ENCODE results near the gene LRRC47.
A peak's percentile ranks its signal among the peaks of the same experiment; 100 is the strongest.

The LRRC47 gene

DNA sequence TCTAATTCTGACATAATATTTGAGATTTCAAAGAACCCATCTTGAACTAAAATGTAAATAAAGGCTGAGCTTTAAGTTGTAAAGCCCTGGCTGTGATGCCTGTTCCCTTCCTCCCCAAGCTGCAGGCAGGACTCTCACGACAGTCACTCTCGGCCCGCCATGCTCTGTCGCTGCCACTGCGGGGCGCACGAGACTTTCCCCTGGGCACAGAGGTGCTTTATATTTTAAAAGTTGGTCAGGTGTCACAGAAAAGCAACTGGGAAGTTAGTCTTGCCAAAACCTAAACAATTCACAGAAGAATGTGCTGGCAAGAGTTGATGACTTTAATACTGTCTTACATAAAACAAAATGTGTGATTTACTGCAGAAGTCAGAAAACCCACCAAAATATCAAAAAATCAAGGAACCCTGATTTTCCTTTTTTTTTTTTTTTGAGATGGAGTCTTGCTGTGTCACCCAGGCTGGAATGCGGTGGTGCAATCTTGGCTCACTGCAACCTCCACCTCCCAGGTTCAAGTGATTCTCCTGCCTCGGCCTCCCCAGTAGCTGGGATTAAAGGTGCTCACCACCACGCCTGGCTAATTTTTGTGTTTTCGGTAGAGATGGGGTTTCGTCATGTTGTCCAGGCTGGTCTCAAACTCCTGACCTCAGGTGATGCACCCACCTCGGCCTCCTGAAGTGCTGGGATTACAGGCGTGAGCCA lies 10.7 kb downstream of the LRRC47 start:
- no peak for DNase-seq

DNA sequence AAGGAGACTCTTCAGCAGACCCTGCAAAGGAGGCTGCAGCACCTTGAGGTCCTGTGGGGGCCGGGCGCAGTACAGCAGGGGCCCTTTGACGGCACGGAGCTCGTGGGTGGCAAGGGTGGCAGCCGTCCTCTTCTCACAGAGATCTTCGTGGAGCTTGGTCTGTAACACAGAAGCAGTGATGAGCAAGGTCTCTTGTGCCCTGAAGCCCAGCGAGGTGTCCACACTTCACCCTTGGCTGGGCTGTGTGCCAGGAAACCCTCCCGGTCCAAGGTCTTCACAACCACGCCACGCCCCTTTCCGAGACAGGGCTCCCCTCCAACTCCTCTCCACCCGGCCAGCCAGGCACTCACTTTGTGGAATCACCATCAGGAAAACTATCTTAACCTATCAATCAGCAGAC lies 11.3 kb downstream of the LRRC47 start:
- DNase-seq = no peak

DNA sequence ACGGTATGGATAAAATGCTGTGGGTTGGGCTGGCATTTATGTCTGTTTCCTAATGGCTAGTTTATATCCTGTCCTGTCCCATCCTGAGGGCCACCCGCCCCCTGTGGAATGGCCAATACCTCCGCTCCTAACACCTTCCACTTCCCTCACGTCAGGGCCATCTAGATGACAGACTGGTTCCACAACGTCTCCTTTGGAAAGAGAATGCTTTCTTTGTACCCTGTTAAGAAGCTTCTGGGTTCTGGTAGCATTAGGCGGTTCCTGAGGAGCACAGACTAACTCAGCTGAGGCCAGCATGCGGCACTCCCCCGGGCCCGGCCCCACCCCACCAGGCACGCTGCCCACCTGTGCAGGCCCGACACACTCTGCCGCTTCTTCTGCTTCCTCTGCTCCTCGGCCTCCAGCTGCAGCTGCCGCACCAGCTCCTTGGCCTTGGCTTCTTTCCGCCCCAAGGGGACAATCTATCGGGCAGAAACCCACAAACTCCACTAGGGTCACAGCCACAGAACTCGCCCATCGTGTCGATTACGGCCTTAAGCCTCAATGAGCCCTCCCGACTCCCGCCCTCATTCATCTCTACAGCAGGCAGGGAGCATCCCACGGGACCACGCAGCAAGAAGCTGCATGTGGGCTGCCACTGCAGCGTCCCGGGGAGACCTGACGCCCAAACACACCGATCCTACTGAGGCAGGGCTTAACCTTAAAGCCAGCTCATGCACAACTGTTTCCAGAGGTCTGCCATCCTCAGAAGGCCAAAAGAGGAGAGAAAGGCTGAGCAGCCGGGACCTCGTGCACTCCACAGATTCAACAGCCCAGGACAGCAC lies 12.4 kb downstream of the LRRC47 start:
- DNase-seq = no peak

DNA sequence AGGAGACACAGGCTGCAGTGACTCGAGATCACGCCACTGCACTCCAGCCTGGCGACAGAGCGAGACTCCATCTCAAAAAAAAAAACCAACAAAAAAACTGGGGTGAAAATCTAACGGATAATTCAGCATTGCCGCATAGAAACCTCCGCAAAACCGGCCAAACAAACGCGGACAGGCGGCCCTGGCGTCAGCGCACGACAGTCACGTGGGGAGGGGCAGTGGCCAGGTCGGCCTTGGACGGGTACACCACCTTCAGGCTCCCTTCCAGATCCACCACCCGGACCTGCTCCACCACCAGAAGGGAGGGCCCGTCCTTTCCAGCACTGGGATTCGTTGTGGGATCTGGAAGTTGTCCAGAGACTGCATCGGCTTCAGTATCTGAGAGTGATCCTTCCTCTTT lies 15.4 kb downstream of the LRRC47 start:
- no peak for DNase-seq

DNA sequence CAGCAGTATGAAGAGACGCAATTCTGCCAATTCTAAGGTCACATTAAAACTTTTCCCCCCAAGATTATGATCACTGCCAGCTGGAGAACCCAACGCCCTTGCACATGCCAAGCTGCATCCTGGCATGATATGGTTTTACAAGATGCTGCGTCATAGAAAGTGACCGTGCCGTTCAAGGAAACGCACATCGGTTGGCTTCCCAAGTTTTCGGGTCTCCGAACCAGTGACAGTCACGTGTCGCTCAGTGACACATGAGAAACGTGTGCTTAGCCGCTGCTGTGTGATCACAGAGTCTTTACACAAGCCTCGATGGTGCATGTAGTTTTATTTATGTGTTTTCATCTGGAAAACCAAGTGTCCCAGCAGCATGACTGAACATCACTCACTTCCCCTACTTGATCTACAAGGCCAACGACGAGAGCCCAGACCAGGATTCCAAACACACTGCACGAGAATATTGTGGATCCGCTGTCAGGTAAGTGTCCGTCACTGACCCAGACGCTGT lies 16.3 kb downstream of the LRRC47 start:
- DNase-seq = no peak

DNA sequence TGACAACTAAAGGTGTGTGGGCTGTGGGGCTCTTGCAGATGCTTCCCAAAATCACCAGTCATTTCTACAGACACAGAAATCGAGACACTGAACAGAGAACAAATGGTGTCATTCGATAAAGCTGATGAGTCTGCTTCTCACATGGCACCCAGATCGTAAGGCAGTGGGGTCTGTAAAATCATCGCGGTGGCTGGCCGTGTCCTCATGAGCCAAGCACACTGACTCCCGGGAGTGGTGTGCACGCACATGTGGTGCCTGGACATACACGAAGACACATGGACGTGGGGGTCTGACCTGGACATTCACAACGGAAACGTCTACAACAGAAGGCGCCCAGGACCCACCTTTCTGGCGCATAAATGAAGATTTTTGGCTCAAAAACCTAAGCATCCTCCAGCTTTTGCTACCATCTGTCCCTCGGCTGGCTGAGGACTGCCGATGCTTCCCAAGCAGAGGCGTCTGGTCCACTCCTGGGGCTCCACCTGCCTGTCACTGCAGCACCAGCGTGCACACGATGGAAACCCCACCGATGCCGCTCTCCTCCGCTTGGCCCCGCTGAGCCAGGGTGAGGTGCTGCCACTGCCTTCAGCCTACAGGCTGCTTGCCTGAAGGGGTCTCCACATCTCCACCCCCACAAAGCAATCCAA lies 16.9 kb downstream of the LRRC47 start:
- no peak for DNase-seq

DNA sequence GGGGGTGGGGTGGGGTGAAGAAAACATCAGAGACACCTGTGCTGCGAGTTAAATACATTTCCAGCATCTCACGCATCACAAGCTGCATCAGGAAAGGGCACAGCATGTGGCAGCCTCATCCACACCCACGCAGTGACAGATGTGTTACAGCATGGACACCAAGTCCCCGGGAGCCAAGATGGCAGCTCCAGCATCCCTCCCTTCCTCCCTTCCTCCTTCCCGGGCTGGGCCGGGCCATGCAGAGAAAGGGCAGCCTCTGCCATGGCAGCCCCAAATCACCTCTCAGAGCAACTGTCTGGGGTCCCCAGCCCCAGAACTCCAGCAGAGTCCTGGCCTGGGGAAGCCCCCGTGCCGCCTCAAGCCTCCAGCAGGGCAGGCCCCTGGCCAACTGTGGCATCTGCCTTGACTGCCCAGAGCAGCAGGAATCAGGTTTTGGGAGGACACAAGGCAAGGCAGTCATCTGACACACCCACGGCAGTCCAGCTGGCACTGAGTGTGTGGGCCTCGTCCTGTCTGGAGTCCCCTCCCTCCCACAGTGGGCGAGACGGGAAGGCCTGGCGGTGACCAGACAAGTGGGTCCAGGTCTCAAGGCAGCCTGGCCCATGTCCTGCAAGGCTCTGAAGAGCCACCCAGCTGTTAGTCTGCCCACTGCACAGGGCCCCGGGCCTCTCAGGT lies 17.6 kb downstream of the LRRC47 start:
- no peak for DNase-seq

DNA sequence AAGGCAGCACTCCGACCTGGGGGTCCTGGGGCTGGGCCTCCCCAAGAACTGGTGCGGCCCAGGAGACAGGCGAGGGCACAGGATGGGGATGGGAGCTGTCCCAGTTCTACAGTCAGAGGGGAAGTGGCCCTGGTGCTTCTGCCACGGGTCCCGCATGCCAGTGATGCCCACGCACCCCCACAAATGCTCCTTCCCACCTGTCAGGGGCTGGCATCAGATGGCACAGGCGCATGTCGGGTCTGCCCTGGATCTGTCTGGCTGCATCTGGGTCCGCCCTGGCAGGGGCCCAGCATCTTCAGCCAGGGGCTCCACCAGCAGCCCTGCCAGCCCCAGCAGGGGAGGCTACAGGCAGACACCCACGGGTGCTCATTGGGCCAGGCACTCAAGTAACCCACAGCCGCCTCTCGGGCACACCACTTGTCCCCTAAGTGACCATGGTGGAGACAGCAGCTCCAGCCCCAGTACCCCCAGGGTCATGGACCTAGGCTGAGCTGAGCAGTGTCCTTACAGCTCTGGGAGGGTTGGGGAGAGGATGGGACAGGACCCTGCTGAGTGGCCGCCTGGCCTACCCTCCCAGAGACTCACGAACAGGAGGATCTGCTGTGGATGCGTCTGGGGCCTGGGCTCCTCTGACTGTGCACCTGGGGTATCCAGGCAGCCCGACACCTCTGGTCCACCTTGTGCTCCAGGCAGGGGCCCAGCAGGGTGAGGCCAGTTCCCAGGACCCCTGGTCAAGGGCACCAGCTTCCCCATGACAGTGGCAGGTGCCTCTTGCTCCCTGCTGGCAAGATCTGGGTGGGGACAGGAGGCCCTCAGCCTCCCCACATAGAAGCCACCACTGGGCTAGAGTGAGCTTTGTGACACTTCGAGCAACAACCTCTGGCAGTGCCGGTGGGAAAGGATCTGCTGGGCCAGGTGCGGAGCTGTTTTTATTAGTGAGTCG lies 18.4 kb downstream of the LRRC47 start:
- DNase-seq = no peak

DNA sequence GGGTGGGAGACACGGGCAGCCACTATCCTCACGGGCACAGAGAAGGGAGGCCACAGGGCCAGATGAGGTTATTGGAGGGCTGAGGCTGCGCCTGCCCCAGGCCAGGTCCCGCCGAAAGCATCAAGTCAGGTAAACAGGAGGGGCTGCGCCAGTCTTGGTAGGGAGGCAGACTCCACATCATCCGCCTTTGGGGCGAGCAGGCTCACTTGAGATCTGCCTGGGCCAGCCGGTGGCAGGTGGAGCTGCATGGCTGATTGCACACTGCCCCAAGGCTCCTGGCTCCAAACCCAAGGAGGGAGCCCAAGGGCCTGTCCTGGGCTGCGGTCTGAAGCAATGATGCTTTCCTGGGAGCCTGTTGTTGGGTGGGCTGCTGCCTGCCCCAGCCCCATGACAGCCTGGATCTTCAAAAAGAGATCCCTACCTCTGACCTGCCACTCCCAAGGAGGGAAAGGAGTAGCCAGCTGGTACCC lies 19.2 kb downstream of the LRRC47 start:
- DNase-seq = no peak

DNA sequence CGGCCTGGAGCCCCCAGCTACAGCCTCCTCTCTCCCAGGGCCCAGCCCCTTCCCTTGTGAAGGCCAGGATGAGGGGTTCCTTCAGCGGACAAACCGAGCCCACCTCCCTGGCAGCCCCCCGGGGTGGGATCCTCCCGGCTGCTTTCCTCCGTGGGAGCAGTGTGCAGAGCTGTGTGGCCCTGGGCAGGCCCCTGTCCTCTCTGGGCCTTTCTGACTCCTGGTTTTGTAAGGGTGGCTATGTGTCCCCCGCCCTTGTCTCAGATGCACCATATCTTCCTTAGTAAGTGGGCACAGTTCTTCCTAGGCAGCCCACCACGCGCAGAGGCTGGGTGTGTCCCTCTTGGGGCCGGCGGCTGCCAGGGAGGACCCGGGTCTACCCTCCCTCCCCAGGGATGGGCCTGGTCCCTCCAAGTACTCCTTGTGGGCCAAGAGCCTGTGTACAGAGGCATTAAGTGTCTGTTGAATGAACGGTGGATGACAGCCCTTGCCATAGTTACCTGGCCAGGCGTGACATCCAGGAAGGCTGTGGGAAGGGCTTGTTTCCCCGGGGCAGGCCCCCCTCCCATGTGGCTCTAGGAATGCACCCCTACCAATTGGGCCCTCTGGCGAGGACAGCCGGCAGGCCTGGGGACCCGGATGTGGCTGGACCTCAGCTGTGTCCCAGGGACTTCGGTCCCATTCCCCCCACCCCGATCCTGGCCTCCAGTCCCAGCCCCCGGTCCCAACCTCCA lies 19.9 kb downstream of the LRRC47 start:
- no peak for DNase-seq

DNA sequence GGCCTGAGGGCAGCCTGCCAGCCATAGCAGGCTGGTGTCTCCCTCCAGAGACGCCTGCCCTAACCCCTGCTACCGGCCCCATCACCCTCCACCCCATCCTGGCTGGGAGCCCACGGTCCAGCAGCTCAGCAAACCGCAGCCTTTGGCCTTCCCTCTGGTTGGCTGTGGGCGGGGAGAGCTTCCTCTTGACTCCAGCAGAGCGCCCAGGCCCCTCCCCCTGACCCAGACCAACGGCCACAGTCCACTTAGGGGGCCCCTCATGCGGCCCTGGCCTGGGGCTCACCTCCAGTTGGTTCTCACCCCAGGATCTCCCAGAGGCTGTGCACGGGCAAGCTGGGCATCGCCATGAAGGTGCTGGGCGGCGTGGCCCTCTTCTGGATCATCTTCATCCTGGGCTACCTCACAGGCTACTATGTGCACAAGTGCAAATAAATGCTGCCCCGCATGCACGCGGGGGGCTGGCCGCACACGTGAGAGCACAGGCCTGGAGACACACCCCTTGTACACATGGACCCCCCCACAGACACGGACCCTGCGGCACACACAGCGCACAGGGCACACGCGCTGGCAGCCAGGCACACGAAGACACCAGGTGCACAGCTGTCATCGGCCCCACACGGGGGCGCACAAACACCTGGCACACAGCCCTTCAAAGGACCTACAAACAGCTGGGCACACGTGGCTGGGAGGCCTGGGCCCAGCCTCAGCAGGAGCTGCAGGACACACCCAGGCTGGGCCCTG lies 20.6 kb downstream of the LRRC47 start:
- peak; percentile 50 for DNase-seq

DNA sequence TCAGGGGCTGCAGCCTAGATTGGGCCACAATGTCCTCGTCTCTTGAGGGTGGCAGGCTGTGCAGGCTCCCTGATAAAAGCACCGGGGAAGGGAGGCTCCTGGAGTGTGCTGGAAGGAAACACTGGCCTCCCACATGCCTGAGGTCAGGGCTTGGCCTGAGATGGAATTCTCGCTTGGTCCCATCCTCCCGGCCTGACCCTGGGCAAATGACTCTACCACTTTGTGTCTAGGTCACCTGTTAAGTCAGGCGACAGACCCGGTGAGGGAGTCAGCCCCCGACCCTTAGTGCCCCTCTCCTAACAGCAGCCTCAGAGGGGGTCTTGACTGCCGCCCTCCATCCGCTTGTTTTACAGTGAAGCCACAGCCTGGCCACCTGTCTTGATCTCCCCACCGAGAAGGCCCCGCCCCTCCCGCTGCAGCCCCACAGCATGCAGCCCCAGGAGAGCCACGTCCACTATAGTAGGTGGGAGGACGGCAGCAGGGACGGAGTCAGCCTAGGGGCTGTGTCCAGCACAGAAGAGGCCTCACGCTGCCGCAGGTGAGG lies 21.3 kb downstream of the LRRC47 start:
- DNase-seq = no peak

DNA sequence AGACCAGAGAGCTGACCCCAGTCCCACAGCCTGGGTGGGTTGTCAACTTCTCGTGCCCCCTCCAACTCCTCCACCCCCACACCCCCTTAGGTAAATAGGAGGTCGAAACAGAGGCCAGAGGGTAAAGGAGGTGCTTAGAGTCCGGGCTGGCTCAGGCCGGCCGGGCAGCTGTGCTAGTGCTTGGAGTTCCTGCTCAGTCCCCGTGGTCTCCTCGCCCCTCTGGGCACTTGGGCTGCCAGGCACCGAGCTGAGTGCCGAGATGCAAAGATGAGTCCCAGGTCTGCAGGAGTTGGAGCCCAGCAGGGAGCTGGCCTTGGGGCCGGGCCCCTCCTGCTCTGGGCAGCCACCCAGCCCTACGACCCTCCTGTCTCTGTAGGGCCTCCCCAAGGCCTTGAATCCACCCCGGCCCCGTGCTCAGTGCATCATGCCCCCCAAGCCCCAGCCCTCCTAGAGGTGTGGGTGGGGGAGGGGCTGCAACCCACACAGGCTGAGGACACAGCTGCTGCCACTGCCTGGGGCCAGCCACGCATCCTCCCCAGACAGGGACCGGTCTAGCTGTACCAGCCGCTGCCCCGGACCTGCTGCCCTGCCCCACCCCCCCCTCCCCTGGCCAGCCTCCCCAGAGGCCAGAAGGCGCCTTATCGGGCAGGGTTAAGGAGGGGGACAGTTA lies 21.9 kb downstream of the LRRC47 start:
- no peak for DNase-seq

DNA sequence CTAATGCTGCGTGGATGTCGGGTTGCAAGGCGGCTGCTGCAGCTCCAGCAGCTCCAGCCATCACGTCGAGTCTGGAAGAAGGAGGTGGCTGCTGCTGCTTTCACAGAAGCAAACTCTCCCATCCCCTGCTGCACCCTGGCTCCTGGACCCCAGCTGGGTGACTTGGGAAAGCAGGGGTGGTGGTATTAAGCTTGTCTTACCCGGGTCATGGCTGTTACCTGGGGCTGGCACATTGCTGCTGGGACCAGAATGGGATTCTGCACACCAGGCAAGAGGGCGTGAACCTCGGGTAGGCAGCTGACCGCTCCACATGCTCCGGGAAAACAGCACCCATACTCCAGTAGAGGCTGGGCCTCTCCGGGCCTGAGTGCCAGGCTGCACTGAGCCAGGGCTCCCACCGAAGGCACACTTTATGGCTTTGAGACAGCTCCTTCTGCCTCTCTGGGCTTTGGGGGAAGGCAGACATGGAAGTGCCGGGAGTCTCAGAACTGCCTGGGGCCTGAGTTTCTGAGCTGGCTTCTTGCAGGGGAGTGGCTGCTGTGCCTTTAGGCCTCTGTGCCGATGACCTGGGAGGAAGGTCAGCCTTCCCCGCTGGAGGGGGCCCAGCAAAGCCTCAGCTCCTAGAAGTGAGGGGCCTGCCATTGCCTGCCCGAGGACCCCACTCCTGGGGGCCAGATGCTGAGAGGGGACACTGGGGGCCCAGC lies 22.6 kb downstream of the LRRC47 start:
- DNase-seq = no peak

DNA sequence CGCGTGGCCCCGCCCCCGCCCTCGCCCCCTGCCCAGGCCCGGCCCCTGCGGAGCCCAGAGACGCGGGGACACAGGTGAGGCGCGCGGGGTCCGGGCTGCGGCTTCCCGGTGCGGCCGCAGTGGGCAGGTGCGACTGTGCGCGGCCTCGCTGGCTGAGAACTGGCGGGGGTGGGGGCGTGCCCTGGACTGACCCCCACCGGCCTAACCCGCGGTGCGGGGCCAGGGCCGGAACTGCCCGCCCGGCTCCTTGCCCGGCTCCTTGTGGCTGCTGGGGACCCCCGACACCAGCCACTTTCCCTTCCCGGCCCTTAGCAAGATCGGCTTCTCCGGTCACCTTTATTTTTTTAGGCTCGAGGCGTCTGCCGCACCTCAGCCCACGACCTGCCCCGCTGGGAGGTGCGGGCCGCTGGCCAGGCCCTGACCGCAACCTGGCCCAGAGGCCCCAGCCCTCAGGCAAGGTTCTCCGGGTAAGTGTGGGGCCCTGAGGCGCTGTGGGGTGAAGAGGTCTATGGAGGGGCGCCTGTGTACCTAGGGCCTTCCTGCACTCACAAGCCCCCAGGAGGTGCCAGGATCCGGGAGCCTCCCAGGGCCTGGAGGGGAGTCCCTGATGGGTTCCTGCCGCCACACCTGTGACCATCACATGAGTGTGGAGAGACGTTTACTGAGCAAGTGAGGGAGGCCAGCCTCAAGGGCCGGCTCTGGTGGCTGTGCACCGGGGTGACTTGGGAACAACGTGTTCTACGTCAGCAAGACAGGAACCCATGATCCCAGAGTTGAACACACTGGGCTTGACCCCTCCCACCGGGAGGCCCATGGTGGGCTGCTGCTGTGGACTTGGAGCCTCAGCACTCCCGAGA lies 23.4 kb downstream of the LRRC47 start, which contains the start of gene SMIM1:
SMIM1 (plus strand) TSS at position 35 of the 857 bp plus-strand sequence. CDS start 2,625 bp downstream, outside the sequence.
- no peak for DNase-seq

DNA sequence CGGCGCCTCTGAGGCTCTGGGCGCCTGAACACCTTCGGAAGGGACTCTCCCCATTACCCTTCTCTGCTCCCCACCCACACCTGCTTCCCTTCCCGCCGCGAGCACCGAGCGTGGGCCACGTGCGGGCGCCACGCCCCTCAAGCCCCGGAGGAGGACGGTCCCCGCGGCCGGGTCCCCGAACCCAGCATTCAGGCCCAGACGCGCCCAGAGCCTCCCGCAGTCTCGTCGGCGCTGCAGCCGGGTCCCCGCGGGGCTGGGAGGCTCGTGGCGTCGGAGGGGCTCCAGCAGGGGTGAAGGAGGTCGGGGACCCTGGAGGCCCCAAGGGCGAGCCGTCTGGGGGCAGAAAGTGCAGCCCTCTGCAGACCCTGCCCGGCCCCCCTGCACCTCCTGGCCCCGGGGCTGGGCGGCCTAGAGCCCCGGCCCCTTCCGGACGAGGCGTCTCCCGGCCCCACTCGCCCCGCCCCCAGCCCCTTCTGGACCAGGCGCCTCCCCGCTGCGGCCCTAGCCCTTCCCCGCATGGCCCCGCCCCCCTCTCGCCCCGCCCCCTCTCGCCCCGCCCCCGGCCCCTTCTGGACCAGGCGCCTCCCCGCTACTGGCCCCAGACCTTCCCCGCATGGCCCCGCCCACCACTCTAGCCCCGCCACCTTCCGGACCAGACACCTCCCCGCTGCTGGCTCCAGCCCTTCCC lies 24.1 kb downstream of the LRRC47 start:
- DNase-seq = peak; percentile 85
